Measurements from ENCODE around the gene MDGA2. TPM values are rescaled to one million over a fixed set of nuclear protein-coding genes. Genes with fewer than 3 reads are reported as not detected.
A peak's percentile ranks its signal among the peaks of the same experiment; 100 is the strongest.

The MDGA2 gene
- total and polyA plus RNA-seq, 2 of the 8 experiments (the other 6 are each of a cell fraction or from before 2014, with no cell fraction given), result 0.11 to 0.69 TPM

DNA sequence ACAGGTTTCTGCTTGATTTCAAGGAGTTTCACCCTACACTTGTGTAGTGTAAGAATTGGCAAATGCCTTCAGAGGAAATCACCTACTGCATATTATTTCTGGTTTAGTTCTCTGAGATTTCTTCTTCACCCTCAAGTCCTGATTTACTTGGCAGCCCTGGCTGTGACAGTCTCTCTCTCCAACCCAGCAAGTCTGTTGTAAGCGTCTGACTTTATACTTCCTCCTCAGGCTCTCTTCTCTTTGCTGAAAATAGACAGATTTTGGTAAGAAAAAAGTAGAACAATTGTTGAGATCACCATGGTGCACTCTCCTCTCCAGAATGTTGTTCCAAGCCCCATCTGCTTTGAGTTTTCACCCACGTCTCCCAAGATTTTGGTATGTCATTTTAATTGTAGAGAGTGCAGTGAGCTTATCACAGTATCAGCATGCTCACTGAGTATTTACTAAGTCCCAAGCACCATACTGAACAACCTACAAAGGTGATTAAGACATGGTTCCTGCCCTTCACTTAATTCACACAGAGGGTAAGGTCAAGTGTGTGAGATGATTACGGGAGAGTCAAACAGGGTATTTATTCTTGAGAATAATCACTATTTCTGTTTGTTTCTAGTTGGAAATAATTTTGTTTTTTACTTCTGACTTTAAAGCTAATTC is 148.7 kb downstream of the MDGA2 start:
- Histone ChIP-seq H3K79me2 (ENCODE audit: control insufficient read depth in 1 of 2, insufficient read depth in 2 of 2, low read length in 2 of 2) (no peaks in the 10 kb centered on the region), H2BK5ac (ENCODE audit: low read depth, low read length) (no peak overlapping the region), H3K27ac (ENCODE audit: low read depth, low read length) (no peak overlapping the region), H3K18ac (ENCODE audit: extremely low read depth, low read length) (no peak overlapping the region), H2AK5ac (ENCODE audit: low read depth, low read length) (no peak overlapping the region), H2BK12ac (ENCODE audit: low read depth, low read length) (no peak overlapping the region), H3K4me2 (ENCODE audit: insufficient read depth in 1 of 2, low read depth in 2 of 2, low read length in 2 of 2) (no peak overlapping the region), H4K5ac (ENCODE audit: insufficient read length, low read depth, low read length) (no peak overlapping the region), H3K9ac (replicated peaks in 1 of 4; ENCODE audit: extremely low read depth in 1 of 4, low read depth in 3 of 4, low read length in 3 of 4) (no peak overlapping the region), H2BK120ac (replicated peaks; ENCODE audit: low read depth, low read length) (no peak overlapping the region), H2BK20ac (ENCODE audit: low read length) (no peak overlapping the region), H3K4me3 (ENCODE audit: extremely low read depth in 1 of 4, insufficient read depth in 2 of 4, low read depth in 3 of 4, low read length in 4 of 4) (no peak overlapping the region), H4K20me1 (replicated peaks in 1 of 2; ENCODE audit: control insufficient read depth in 1 of 2, insufficient read depth in 2 of 2, low read length in 2 of 2) (no peaks in the 10 kb centered on the region), H4K91ac (replicated peaks; ENCODE audit: insufficient read length, low read length) (no peak overlapping the region), H3K27me3 (replicated peaks in 1 of 4; ENCODE audit: control insufficient read depth in 3 of 4, extremely low read depth in 1 of 4, insufficient read depth in 3 of 4, low read length in 3 of 4) (no peaks in the 10 kb centered on the region), H3K23me2 (ENCODE audit: low read depth, low read length) (no peaks in the 10 kb centered on the region), H3K14ac (ENCODE audit: insufficient read length) (no peak overlapping the region), H3K4me1 (replicated peaks in 1 of 4; ENCODE audit: control insufficient read depth in 3 of 4, insufficient read depth in 4 of 4, low read length in 3 of 4) (no peaks in the 10 kb centered on the region), H3K36me3 (ENCODE audit: control insufficient read depth in 2 of 4, insufficient read depth in 4 of 4, low read length in 3 of 4) (no peaks in the 10 kb centered on the region), H3K4ac (replicated peaks; ENCODE audit: insufficient read length, low read depth, low read length) (no peak overlapping the region), H2BK15ac (ENCODE audit: low read length) (no peak overlapping the region), H3K9me3 (ENCODE audit: insufficient read depth in 2 of 2, low read depth in 1 of 2, low read length in 1 of 2) (peaks cover 5 to 7% of the 10 kb centered on the region in 2 experiments; a peak in 2 of 4 replicates), H2AFZ (ENCODE audit: low read length) (peak overlapping the region; percentile 49), H3K56ac (replicated peaks; ENCODE audit: insufficient read length, low read depth, low read length) (no peak overlapping the region), H3K79me1 (ENCODE audit: low read depth, low read length) (no peaks in the 10 kb centered on the region), H4K8ac (ENCODE audit: extremely low read depth, insufficient read depth, low read length) (no peak overlapping the region), H3K23ac (ENCODE audit: insufficient read length) (no peak overlapping the region)
- POLR2A ChIA-PET (ENCODE audit: partially characterized antibody), result no interaction called here
- no peak for DNase-seq (ENCODE audit: low read depth in 1 of 2, low spot score in 2 of 2)
- 82% methylated on average over 3 of the region's 3 CpGs; no CpG with 5 or more reads in 1 of the 2 experiments for WGBS, 2 experiments (ENCODE audit: extremely low coverage in 1 of 2, insufficient coverage in 1 of 2, insufficient read length in 1 of 2, insufficient replicate concordance in 2 of 2, low coverage in 1 of 2, low lambda C conversion rate in 2 of 2, missing lambda C conversion rate in 1 of 2)
- CTCF ChIA-PET (ENCODE audit: partially characterized antibody), result no interaction called here
- TF ChIP-seq BRCA1 (IDR thresholded peaks at IDR 0.05; ENCODE audit: low read depth, low read length) (no peak), TEAD4 (IDR thresholded peaks at IDR 0.05; ENCODE audit: low read depth, low read length) (no peak), NRF1 (IDR thresholded peaks at IDR 0.05; ENCODE audit: low read depth, low read length) (no peak), BACH1 (IDR thresholded peaks at IDR 0.05; ENCODE audit: low read length) (no peak), GTF2F1 (IDR thresholded peaks at IDR 0.05; ENCODE audit: borderline replicate concordance, low read depth, low read length) (no peak), BCL11A (IDR thresholded peaks at IDR 0.05; ENCODE audit: low read depth in 2 of 2, low read length in 2 of 2) (no peak), CEBPB (IDR thresholded peaks at IDR 0.05; ENCODE audit: low read depth, low read length) (no peak), CBX5 (IDR thresholded peaks at IDR 0.05; ENCODE audit: low read depth, low read length) (no peak), RFX5 (IDR thresholded peaks at IDR 0.05; ENCODE audit: borderline replicate concordance, low read depth, low read length) (no peak), KDM1A (IDR thresholded peaks at IDR 0.05; ENCODE audit: borderline replicate concordance, low read length) (no peak), HDAC2 (IDR thresholded peaks at IDR 0.05; ENCODE audit: borderline replicate concordance in 1 of 2, low read depth in 2 of 2, low read length in 2 of 2) (no peak), PHF8 (conservative IDR thresholded peaks at IDR 0.05; ENCODE audit: low read depth, low read length) (no peak)
- TF ChIP-seq, protein P1, sequence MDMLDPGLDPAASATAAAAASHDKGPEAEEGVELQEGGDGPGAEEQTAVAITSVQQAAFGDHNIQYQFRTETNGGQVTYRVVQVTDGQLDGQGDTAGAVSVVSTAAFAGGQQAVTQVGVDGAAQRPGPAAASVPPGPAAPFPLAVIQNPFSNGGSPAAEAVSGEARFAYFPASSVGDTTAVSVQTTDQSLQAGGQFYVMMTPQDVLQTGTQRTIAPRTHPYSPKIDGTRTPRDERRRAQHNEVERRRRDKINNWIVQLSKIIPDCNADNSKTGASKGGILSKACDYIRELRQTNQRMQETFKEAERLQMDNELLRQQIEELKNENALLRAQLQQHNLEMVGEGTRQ (IDR thresholded peaks at IDR 0.05; ENCODE audit: low read length), result no peak
- no peak for FAIRE-seq

All from H1 (cell line).